ENCODE results near the gene MOB1B.
"Not testable (repeated sequence)": the region's sequence is repeated elsewhere in the genome, so short reads cannot be mapped to it uniquely, and the experiment has no call there.

Gene MOB1B

DNA sequence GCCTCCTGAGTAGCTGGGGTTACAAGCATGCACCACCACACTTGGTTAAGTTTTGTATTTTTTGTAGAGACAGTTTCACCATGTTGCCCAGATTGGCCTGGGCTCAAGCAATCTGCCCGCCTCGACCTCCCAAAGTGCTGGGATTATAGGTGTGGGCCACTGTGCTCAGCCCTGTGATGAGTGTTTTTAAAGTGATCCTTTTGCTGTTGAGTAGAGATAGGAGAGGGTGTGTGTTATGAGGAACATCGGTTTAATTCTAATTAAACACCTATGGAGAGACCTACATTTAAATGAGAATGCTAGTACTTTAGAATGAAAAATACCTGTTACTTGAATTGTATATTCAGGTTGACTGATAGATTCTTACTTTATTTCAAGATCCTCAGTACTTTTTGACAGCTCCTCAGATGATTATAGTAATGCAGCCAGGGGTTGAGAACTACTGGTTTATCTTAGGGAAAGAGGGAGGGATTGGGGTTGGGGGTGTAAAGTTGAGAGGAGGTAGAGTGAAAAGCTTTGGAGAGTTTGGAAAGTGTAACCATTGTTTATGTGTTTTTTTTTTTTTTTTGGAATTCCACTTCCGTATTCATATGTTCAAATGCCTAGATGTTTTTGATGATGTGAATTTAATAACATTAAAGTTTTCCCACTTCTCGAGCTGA is 54.5 kb downstream of the MOB1B start:
- no peak for DNase-seq (ENCODE audit: low read depth in 2 of 2)

DNA sequence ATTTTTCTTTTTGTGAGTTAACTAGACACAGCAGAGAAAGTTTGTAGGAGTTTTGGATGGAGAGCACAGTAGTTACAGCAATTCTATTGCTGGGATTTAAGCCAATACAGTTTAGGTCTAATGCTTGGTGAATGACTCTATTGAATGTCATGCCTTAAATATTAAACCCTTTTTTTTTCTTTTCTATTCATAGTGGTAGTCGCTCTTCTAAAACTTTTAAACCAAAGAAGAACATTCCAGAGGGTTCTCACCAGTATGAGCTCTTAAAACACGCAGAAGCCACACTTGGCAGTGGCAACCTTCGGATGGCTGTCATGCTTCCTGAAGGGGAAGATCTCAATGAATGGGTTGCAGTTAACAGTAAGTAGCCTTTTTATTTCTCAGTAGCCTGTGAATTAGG is 56.5 kb downstream of the MOB1B start:
- no peak for DNase-seq (ENCODE audit: low read depth in 2 of 2)

DNA sequence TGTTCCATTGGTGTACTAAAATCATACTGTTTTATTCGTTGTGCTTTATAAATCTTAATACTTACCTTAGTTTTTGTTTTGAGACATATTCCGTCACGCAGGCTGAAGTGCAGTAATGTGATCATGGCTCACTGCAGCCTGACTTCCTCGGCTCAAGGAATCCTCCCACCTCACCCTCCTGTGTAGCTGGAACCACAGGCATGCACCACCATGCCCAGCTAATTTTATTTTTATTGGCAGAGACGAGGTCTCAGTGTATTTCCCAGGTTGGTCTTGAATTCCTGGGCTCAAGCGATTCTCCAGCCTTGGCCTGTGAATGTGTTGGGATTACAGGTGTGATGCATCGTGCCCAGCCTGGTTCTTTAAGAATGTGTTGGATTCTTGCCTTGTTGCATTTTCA is 66.9 kb downstream of the MOB1B start:
- DNase-seq (ENCODE audit: low read depth in 2 of 2) = no peak

DNA sequence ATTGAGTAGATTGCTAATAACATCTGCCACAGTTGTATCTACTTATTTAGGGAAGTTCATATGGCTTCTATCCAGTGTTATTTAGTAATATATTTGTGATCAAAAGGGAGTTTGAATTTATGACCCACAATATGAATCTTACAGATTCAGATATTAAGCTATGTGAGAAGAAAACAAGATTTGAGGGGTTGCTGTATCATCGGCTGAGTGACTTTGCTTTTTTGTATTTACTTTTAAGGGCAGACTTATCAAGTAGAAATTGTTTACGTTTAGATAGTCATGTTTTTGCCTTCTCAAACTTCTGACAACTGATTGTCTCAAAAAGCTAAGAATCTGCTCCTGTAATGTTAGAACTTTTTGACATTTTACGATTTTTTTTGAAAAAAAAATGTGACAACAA is 74.1 kb downstream of the MOB1B start:
- DNase-seq (ENCODE audit: low read depth in 2 of 2) = no peak

DNA sequence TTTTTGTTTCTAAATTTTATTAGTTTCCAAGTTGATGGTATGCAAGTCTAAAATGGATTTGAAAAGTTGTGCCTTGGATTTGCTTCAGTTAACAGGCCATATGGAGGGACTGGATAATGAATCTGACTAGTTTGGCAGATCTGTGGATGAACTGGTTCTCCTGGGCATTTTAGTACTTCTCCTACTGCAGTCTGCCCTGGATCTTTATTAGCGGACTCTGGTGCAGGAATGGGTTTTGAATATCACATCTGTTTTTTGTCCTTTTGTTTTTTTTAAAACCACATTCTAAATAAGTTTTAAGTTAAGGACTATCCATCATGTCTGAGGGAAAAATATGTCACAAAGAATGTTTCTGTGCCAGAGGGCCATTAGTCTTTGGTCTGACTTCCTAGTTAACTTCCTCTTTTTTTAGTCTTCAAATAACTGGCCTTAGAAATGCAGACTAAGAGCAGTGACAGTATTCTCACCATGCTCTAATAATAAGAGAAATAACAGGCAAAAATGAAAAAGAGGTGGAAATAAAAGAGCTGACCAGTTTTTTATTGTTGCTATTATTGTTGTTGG is 77.4 kb downstream of the MOB1B start:
- DNase-seq (ENCODE audit: low read depth in 2 of 2) = no peak

DNA sequence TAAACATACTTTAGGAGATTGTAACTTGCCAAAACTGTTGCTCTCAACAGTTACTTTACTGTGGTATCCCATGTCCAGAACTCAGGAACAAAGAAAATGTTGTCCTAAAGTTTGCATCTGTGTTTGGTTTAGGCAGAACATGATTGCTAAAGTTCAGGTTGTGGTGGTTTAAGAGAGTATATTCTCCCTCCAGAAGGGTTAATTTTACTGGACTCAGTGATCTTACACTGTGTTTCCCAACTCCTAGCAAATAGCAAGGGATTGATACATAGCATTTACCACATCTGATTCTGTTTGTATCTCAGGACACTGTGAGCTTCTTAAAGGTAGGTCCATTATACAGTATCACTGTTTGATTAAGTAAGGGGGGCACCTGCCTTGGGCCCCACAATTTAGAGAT is 78.0 kb downstream of the MOB1B start:
- DNase-seq (ENCODE audit: low read depth in 2 of 2) = no peak

DNA sequence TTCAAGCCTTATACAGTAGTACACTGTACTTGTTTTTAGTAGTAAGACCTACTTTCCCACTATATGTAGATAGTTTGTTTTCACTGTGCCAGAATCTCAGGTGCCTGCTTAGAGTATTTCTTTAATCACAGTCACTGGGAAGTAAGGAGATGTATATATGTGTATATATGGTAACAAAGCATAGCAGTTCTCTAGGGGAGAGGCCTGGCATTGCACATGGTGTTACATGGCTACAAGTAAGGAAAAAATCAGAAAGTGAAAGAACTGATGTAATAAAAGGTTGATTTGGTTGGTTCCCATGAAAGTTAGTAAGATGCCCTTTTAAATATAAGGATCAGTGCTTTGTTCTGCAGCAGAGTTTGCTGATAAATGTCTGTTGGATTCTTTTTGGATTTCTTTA is 81.9 kb downstream of the MOB1B start:
- DNase-seq (ENCODE audit: low read depth in 2 of 2) = no peak

DNA sequence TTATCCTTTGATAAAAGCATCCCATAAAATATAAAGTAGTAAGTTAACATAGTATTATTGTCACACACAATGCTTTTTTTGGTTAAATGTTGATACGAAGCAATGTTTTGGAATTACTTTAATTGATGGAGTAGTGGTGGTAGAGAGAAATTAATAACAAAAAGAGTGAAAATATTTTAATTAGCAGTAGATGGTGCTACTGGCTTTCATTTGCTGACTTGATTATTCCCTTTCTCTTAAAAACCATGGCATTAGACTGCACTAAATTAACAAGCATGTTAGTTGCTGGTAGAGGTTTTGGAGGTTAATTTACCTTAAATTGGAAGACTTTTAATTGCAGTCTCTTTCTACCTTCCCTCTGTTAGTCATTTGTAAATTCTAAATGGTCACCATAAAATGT is 82.4 kb downstream of the MOB1B start:
- DNase-seq (ENCODE audit: low read depth in 2 of 2) = no peak

DNA sequence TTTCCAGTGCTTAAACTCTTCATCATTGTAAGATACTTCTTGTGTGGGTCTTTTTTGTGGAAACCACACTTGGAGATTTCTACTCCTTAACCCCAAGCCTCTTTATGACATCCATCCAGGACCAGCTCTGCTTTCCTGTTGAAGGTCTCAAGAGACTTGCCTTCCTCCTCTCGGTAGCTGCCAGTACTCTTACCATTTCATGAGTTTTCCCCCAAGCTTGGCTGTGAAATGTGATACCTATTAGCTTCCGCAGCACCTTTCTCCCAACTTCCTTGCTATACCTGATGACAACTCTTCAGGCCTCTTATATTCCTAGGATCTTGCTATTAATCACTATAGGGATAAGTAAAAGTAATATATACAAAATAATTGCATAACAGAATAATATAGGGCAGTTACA is 89.4 kb downstream of the MOB1B start:
- DNase-seq (ENCODE audit: low read depth in 2 of 2) = no peak

DNA sequence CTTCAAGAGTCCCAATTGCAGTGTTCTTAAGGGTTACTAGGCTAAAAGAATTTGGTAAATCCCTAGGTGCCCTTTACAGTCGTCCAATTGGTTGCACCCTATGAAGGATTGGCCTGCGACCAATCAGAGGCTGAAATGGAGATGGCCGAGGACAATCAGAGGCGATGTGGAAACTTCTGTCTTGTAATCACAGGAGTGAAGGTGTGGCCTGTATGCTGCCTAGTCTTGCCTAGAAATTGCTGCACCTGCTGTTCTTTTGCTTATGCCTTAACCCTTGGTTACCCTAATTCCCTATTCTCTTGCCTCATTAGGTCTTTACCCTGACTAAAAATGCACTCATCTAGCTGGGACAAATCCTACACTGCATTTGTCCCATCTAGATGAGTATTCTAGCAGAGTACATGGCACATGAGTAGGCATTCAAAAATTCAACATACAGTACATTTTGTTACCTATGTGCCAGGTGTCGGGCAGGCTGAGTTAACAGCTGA is 90.3 kb downstream of the MOB1B start:
- no peak for DNase-seq (ENCODE audit: low read depth in 2 of 2)

DNA sequence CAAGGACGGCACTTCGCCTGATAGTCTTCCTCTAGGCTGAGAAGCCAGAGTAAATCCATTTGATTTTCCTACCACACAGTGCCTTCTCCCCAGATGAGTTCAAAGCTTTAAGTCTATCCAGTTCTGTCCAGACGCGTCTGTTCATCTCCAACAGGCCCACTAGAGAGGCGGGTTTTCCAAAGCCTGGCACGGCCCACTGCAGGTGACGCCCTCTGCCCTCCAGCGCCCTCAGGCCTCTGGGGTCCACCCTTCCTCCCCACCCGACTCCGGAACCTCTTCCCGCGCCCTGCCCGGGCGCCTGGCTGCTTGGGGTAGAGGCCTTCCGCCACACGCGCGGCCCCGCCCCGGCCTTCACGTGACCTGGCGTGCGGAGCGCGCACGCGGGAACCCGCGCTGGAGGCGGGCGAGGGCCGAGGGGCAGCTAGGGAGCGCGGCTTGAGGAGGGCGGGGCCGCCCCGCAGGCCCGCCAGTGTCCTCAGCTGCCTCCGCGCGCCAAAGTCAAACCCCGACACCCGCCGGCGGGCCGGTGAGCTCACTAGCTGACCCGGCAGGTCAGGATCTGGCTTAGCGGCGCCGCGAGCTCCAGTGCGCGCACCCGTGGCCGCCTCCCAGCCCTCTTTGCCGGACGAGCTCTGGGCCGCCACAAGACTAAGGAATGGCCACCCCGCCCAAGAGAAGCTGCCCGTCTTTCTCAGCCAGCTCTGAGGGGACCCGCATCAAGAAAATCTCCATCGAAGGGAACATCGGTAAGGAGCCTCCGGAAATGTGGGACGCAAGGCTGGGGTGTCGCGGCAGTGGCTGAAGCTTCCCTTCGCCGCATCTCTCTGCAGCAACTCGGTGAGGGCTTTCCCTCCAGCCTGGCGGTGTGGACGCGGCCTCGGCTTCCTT is 91.3 kb downstream of the MOB1B start, which contains the start of gene DCK:
Gene DCK, plus strand, starts transcription at position 469 of the 888 bp plus-strand sequence. Its CDS starts 187 bp downstream, at position 656.
- peak; percentile 76 to 81 for DNase-seq (ENCODE audit: low read depth in 2 of 2)

DNA sequence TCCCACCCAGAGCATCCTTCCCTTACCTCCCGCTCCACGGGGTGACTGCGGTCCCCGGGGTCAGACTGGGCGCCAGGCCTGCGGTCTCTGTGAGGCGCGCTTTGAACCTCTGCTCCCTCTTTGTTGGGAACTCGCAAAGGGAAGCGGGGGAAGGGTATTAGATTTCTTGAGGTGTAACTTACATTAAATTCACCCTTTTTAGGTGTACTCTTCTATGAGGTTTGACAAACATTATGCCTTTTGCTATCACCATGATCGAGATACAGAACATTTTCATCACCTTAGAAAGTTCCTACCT is 91.8 kb downstream of the MOB1B start:
- DNase-seq (ENCODE audit: low read depth in 2 of 2) = no peak

DNA sequence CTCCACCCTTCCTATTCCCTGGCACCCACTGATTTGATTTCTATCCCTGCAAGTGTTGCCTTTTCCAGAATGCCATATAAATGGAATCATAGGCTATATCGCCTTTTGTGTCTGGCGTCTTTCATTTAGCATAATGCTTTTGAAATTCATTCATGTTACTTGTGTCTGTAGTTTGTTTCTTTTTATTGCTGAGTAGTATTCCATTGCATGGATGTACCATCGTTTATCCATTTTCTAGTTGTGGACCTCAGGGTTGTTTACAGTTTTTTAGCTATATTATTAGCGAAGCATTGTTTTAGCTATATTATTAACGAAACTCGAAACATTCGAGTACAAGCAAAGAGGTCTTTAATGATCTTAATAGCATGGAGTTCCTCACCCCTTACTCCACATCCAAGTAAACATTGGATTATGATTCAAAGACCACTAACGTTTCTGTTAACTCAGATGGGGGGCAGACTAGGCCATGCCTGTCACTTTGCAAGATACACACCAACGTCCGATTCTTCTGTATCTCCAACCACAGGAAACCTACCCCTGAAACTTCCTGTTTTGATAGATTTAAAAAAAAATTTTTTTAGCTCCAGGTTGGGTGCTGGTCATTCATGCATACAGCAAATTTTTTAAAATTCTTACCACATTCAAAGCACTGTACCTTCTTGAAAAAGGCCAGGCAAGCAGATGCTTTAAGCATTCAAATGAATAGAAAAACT is 92.4 kb downstream of the MOB1B start:
- no peak for DNase-seq (ENCODE audit: low read depth in 2 of 2)

DNA sequence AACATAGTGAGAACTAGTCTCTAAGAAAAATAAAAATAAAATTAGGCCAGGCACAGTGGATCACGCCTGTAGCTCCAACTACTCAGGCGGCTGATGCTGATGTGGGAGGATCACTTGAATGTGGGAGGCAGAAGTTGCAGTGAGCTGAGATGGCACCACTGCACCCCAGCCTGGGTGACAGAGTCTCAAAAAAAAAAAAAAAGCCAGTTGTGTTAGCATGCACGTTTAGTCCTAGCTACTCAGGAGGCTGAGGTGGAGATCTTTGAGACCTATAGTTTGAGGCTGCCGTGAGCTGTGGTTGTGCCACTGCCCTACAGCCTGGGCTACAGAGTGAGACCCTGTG is 93.8 kb downstream of the MOB1B start:
- no peak for DNase-seq (ENCODE audit: low read depth in 2 of 2)

DNA sequence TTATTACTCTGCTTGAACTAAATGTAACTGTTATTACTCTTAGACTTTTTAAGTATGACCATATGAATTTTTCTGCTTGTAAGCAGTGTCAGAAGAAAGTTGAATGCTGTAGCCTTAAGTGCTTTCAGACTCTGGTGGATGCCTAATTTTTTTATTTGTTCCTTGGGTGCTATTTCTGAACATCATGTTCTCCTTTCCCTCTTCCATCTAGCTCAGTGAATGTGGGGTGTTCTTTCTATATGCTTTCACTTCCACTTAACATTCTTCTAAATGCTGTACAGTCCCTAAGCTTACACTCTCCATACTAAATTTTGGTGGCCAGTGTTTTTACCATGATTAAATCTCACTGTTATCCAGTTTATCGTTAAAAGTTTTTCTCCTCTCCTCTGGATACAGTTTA is 94.9 kb downstream of the MOB1B start:
- no peak for DNase-seq (ENCODE audit: low read depth in 2 of 2)

DNA sequence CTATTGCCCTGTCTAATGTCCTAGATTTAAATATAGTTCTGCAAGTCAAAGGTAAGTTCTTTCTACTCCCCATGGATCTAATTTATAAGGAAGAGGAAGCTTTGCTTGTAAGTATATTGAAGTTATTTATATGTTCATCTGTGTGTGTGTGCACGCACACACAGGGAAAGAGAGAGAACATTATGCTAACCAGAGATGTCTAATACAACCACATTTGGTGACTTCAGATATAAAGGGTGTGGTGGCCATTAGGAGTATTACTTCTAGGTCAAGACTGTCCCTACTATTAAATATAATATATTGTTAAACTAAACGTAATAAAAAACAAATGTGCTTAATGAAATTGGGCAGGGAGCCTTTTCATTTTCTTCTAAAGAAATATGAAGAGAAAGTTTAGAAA is 95.4 kb downstream of the MOB1B start:
- no peak for DNase-seq (ENCODE audit: low read depth in 2 of 2)

DNA sequence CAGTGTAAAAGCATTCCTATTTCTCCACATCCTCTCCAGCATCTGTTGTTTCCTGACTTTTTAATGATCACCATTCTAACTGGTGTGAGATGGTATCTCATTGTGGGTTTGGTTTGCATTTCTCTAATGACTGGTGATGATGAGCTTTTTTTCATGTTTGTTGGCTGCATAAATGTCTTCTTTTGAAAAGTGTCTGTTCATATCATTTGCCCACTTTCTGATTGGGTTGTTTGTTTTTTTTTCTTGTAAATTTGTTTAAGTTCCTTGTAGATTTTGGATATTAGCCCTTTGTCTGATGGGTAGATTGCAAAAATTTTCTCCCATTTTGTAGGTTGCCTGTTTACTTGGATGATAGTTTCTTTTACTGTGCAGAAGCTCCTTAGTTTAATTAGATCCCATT is 97.5 kb downstream of the MOB1B start:
- not testable (repeated sequence) for DNase-seq (ENCODE audit: low read depth in 2 of 2)

DNA sequence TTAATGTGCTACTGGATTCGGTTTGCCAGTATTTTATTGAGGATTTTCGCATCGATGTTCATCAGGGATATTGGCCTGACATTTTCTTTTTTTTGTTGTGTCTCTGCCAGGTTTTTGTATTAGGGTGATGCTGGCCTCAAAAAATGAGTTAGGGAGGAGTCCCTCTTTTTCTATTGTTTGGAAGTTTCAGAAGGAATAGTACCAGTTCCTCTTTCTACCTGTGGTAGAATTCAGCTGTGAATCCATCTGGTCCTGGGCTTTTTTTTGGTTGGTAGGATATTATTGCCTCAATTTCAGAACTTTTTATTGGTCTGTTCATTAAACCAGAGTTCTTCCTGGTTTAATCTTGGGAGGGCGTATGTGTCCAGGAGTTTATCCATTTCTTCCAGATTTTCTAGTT is 99.2 kb downstream of the MOB1B start:
- DNase-seq (ENCODE audit: low read depth in 2 of 2) = not testable (repeated sequence)

DNA sequence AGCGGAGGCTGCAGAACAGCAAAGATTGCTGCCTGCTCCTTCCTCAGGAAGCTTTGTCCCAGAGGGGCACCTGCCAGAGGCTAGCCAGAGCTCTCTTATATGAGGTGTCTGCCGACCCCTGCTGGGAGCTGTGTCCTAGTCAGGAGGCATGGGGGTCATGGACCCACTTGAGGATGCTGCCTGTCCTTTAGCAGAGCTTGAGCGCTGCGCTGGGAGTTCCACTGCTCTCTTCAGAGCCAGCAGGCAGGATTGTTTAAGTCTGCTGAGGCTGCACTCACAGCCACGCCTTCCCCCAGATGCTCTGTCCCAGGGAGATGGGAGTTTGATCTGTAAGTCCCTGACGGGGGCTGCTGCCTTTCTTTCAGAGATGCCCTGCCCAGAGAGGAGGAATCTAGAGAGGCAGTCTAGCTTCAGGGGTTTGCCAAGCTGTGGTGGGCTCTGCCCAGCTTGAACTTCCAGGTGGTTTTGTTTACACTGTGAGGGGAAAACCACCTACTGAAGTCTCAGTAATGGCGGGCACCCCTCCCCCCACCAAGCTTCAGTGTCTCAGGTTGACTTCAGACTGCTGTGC is 102.2 kb downstream of the MOB1B start:
- no peak for DNase-seq (ENCODE audit: low read depth in 2 of 2)

DNA sequence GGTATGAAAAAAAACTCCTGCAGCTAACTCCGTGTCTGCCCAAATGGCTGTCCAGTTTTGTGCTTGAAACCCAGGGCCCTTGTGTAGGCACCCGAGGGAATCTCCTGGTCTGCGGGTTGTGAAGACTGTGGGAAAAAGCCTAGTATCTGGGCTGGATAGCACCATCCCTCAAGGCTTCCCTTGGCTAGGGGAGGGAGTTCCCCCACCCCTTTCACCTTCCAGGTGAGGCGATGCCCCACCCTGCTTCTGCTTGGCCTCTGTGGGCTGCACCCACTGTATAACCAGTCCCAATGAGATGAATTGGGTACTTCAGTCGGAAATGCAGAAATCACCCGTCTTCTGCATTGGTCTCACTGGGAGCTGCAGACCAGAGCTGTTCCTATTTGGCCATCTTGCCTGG is 102.9 kb downstream of the MOB1B start:
- not testable (repeated sequence) for DNase-seq (ENCODE audit: low read depth in 2 of 2)

DNA sequence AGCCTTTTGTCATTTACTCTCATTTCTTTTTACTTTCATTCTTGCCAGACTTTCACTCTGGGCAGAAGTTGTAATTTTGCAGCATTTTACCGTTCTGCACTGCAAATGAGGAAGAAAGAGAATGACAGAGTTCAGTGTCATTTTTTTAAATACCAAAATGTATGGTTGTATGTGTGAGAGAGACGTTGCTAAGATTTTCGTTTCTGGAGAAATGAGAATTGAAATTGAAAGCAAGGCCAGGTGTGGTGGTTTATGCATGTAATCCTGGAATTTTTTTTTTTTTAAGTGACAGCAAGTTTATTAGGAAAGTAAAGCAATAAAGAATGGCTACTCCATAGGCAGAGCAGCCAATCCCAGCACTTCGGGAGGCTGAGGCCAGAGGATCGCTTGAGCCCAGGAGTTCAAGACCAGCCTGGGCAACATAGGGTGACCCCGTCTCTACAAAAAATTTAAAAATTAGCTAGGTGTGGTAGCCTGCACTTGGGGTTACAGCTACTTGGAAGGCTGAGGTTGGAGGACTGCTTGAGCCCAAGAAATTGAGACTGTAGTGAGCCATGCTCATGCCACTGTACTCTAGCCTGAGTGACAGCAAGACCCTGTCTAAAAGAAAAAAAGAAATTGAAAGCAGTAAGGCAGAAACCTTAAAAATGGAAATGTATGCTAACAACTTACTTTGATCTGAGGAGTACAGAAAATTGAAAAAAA is 104.2 kb downstream of the MOB1B start:
- no peak for DNase-seq (ENCODE audit: low read depth in 2 of 2)
